Measurements from ENCODE around the gene LSAMP.

DNA sequence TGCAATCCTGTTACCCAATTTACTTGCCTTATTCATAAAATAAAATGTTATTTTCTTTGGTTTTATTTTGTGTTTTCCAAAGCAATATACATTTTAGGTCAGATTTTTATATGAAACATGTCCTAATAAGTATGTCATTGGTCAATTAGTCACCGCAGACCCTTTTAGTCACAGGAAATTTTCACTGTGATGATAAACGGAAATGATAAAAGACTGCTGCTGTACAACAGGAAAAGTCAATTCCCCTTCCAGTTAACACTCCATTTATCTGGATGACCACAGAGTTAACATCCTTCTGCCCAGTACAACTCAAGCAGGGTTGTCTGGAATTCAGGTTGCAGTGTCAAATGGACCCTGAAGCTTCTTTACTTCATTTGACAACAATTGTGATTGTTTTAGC lies 175.2 kb downstream of the LSAMP start:
- TF ChIP-seq EZH2 (IDR thresholded peaks at IDR 0.05; ENCODE audit: low read depth, unreplicated experiment) (no peak), POLR2AphosphoS5 (IDR thresholded peaks at IDR 0.05; ENCODE audit: low read depth) (no peak), ZNF114 (CRISPR knock-in tag; IDR thresholded peaks at IDR 0.05) (no peak), EZH2phosphoT487 (IDR thresholded peaks at IDR 0.05; ENCODE audit: unreplicated experiment) (no peak), ZNF331 (CRISPR knock-in tag; IDR thresholded peaks at IDR 0.05; ENCODE audit: low read depth) (no peak), NANOG (IDR thresholded peaks at IDR 0.05; ENCODE audit: borderline replicate concordance) (no peak), CREB1 (CRISPR knock-in tag; IDR thresholded peaks at IDR 0.05; ENCODE audit: low read depth) (no peak), JUNB (IDR thresholded peaks at IDR 0.05; ENCODE audit: unreplicated experiment) (no peak)
- TF ChIP-seq, protein P1, sequence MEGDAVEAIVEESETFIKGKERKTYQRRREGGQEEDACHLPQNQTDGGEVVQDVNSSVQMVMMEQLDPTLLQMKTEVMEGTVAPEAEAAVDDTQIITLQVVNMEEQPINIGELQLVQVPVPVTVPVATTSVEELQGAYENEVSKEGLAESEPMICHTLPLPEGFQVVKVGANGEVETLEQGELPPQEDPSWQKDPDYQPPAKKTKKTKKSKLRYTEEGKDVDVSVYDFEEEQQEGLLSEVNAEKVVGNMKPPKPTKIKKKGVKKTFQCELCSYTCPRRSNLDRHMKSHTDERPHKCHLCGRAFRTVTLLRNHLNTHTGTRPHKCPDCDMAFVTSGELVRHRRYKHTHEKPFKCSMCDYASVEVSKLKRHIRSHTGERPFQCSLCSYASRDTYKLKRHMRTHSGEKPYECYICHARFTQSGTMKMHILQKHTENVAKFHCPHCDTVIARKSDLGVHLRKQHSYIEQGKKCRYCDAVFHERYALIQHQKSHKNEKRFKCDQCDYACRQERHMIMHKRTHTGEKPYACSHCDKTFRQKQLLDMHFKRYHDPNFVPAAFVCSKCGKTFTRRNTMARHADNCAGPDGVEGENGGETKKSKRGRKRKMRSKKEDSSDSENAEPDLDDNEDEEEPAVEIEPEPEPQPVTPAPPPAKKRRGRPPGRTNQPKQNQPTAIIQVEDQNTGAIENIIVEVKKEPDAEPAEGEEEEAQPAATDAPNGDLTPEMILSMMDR (conservative IDR thresholded peaks at IDR 0.05; ENCODE audit: low read depth in 2 of 2), result no peak
- TF ChIP-seq, protein P2, sequence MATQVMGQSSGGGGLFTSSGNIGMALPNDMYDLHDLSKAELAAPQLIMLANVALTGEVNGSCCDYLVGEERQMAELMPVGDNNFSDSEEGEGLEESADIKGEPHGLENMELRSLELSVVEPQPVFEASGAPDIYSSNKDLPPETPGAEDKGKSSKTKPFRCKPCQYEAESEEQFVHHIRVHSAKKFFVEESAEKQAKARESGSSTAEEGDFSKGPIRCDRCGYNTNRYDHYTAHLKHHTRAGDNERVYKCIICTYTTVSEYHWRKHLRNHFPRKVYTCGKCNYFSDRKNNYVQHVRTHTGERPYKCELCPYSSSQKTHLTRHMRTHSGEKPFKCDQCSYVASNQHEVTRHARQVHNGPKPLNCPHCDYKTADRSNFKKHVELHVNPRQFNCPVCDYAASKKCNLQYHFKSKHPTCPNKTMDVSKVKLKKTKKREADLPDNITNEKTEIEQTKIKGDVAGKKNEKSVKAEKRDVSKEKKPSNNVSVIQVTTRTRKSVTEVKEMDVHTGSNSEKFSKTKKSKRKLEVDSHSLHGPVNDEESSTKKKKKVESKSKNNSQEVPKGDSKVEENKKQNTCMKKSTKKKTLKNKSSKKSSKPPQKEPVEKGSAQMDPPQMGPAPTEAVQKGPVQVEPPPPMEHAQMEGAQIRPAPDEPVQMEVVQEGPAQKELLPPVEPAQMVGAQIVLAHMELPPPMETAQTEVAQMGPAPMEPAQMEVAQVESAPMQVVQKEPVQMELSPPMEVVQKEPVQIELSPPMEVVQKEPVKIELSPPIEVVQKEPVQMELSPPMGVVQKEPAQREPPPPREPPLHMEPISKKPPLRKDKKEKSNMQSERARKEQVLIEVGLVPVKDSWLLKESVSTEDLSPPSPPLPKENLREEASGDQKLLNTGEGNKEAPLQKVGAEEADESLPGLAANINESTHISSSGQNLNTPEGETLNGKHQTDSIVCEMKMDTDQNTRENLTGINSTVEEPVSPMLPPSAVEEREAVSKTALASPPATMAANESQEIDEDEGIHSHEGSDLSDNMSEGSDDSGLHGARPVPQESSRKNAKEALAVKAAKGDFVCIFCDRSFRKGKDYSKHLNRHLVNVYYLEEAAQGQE (IDR thresholded peaks at IDR 0.05; ENCODE audit: unreplicated experiment), result no peak
- TF ChIP-seq, protein P3, sequence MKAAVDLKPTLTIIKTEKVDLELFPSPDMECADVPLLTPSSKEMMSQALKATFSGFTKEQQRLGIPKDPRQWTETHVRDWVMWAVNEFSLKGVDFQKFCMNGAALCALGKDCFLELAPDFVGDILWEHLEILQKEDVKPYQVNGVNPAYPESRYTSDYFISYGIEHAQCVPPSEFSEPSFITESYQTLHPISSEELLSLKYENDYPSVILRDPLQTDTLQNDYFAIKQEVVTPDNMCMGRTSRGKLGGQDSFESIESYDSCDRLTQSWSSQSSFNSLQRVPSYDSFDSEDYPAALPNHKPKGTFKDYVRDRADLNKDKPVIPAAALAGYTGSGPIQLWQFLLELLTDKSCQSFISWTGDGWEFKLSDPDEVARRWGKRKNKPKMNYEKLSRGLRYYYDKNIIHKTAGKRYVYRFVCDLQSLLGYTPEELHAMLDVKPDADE (IDR thresholded peaks at IDR 0.05), result no peak
